ENCODE results near the gene LRRC4C. TPM values are rescaled to one million over a fixed set of nuclear protein-coding genes. Genes with fewer than 3 reads are reported as not detected.

LRRC4C gene
- total and polyA plus RNA-seq, 2 experiments from 2014 or later, result 0.35 to 1.1 TPM

DNA sequence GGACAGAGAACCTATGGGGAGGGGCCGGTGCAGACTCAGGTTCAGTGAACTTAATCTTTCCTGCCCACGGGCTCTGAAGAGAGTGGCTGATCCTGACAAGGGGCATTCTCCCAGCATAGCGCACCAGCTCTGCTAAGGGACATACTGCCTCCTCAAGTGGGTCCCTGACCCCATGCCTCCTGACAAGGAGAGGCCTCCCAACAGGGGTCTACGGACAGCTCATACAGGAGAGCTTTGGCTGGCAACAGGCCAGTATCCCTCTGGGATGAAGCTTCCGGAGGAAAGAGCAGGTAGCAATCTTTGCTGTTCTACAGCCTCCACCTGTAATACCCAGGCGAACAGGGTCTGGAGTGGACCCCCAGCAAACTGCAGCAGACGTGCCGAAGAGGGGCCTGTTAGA is 394.0 kb downstream of the LRRC4C start:
- peaks cover 6% of the 10 kb centered on the region; the same call in 2 of the 3 replicates for H3K4me1 Mint-ChIP-seq
- Histone ChIP-seq H3K4me3 (no peak overlapping the region), H3K36me3 (ENCODE audit: insufficient read depth) (no peaks in the 10 kb centered on the region), H4K20me1 (replicated peaks; ENCODE audit: insufficient read depth) (no peaks in the 10 kb centered on the region), H3K27ac (ENCODE audit: low read depth) (no peak overlapping the region), H3K4me2 (no peak overlapping the region), H3K79me2 (replicated peaks; ENCODE audit: insufficient read depth) (no peaks in the 10 kb centered on the region), H2AFZ (no peak overlapping the region), H3F3A (replicated peaks; ENCODE audit: low read depth) (no peaks in the 10 kb centered on the region), H3K9me2 (ENCODE audit: insufficient read depth) (peaks cover 6% of the 10 kb centered on the region), H3K27me3 (ENCODE audit: insufficient read depth) (no peaks in the 10 kb centered on the region), H3K4me1 (ENCODE audit: insufficient read depth) (peaks cover 4% of the 10 kb centered on the region; the same call in 1 of the 2 replicates)
- no peak for ATAC-seq
- H3K27me3 Mint-ChIP-seq (ENCODE audit: insufficient read depth, low read depth, poor library complexity), result no peaks in the 10 kb centered on the region
- no peaks in the 10 kb centered on the region; the same call in 1 of the 3 replicates for H3K36me3 Mint-ChIP-seq (ENCODE audit: low read depth)
- H3K4me3 Mint-ChIP-seq, result no peak overlapping the region
- TF ChIP-seq, protein P1, sequence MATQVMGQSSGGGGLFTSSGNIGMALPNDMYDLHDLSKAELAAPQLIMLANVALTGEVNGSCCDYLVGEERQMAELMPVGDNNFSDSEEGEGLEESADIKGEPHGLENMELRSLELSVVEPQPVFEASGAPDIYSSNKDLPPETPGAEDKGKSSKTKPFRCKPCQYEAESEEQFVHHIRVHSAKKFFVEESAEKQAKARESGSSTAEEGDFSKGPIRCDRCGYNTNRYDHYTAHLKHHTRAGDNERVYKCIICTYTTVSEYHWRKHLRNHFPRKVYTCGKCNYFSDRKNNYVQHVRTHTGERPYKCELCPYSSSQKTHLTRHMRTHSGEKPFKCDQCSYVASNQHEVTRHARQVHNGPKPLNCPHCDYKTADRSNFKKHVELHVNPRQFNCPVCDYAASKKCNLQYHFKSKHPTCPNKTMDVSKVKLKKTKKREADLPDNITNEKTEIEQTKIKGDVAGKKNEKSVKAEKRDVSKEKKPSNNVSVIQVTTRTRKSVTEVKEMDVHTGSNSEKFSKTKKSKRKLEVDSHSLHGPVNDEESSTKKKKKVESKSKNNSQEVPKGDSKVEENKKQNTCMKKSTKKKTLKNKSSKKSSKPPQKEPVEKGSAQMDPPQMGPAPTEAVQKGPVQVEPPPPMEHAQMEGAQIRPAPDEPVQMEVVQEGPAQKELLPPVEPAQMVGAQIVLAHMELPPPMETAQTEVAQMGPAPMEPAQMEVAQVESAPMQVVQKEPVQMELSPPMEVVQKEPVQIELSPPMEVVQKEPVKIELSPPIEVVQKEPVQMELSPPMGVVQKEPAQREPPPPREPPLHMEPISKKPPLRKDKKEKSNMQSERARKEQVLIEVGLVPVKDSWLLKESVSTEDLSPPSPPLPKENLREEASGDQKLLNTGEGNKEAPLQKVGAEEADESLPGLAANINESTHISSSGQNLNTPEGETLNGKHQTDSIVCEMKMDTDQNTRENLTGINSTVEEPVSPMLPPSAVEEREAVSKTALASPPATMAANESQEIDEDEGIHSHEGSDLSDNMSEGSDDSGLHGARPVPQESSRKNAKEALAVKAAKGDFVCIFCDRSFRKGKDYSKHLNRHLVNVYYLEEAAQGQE (IDR thresholded peaks at IDR 0.05; ENCODE audit: unreplicated experiment), result no peak
- TF ChIP-seq, protein P2, sequence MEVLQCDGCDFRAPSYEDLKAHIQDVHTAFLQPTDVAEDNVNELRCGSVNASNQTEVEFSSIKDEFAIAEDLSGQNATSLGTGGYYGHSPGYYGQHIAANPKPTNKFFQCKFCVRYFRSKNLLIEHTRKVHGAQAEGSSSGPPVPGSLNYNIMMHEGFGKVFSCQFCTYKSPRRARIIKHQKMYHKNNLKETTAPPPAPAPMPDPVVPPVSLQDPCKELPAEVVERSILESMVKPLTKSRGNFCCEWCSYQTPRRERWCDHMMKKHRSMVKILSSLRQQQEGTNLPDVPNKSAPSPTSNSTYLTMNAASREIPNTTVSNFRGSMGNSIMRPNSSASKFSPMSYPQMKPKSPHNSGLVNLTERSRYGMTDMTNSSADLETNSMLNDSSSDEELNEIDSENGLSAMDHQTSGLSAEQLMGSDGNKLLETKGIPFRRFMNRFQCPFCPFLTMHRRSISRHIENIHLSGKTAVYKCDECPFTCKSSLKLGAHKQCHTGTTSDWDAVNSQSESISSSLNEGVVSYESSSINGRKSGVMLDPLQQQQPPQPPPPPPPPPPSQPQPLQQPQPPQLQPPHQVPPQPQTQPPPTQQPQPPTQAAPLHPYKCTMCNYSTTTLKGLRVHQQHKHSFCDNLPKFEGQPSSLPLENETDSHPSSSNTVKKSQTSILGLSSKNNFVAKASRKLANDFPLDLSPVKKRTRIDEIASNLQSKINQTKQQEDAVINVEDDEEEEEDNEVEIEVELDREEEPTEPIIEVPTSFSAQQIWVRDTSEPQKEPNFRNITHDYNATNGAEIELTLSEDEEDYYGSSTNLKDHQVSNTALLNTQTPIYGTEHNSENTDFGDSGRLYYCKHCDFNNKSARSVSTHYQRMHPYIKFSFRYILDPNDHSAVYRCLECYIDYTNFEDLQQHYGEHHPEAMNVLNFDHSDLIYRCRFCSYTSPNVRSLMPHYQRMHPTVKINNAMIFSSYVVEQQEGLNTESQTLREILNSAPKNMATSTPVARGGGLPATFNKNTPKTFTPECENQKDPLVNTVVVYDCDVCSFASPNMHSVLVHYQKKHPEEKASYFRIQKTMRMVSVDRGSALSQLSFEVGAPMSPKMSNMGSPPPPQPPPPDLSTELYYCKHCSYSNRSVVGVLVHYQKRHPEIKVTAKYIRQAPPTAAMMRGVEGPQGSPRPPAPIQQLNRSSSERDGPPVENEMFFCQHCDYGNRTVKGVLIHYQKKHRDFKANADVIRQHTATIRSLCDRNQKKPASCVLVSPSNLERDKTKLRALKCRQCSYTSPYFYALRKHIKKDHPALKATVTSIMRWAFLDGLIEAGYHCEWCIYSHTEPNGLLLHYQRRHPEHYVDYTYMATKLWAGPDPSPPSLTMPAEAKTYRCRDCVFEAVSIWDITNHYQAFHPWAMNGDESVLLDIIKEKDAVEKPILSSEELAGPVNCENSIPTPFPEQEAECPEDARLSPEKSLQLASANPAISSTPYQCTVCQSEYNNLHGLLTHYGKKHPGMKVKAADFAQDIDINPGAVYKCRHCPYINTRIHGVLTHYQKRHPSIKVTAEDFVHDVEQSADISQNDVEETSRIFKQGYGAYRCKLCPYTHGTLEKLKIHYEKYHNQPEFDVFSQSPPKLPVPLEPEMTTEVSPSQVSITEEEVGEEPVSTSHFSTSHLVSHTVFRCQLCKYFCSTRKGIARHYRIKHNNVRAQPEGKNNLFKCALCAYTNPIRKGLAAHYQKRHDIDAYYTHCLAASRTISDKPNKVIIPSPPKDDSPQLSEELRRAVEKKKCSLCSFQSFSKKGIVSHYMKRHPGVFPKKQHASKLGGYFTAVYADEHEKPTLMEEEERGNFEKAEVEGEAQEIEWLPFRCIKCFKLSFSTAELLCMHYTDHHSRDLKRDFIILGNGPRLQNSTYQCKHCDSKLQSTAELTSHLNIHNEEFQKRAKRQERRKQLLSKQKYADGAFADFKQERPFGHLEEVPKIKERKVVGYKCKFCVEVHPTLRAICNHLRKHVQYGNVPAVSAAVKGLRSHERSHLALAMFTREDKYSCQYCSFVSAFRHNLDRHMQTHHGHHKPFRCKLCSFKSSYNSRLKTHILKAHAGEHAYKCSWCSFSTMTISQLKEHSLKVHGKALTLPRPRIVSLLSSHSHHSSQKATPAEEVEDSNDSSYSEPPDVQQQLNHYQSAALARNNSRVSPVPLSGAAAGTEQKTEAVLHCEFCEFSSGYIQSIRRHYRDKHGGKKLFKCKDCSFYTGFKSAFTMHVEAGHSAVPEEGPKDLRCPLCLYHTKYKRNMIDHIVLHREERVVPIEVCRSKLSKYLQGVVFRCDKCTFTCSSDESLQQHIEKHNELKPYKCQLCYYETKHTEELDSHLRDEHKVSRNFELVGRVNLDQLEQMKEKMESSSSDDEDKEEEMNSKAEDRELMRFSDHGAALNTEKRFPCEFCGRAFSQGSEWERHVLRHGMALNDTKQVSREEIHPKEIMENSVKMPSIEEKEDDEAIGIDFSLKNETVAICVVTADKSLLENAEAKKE (CRISPR knock-in tag; IDR thresholded peaks at IDR 0.05), result no peak
- no peak for TF ChIP-seq CREB1 (CRISPR knock-in tag; IDR thresholded peaks at IDR 0.05; ENCODE audit: low read depth)
- TF ChIP-seq, protein P3, sequence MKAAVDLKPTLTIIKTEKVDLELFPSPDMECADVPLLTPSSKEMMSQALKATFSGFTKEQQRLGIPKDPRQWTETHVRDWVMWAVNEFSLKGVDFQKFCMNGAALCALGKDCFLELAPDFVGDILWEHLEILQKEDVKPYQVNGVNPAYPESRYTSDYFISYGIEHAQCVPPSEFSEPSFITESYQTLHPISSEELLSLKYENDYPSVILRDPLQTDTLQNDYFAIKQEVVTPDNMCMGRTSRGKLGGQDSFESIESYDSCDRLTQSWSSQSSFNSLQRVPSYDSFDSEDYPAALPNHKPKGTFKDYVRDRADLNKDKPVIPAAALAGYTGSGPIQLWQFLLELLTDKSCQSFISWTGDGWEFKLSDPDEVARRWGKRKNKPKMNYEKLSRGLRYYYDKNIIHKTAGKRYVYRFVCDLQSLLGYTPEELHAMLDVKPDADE (IDR thresholded peaks at IDR 0.05), result no peak
- no peak for TF ChIP-seq EZH2 (IDR thresholded peaks at IDR 0.05; ENCODE audit: low read depth, unreplicated experiment)
- no peak for TF ChIP-seq NANOG (IDR thresholded peaks at IDR 0.05; ENCODE audit: borderline replicate concordance)
- no peak for TF ChIP-seq ZNF114 (CRISPR knock-in tag; IDR thresholded peaks at IDR 0.05)
- TF ChIP-seq STAT1 (IDR thresholded peaks at IDR 0.05; ENCODE audit: unreplicated experiment), result no peak
- TF ChIP-seq EZH2phosphoT487 (IDR thresholded peaks at IDR 0.05; ENCODE audit: unreplicated experiment), result no peak
- TF ChIP-seq JUNB (IDR thresholded peaks at IDR 0.05; ENCODE audit: unreplicated experiment), result no peak
- TF ChIP-seq POLR2AphosphoS5 (IDR thresholded peaks at IDR 0.05; ENCODE audit: low read depth), result no peak
- TF ChIP-seq, protein P4, sequence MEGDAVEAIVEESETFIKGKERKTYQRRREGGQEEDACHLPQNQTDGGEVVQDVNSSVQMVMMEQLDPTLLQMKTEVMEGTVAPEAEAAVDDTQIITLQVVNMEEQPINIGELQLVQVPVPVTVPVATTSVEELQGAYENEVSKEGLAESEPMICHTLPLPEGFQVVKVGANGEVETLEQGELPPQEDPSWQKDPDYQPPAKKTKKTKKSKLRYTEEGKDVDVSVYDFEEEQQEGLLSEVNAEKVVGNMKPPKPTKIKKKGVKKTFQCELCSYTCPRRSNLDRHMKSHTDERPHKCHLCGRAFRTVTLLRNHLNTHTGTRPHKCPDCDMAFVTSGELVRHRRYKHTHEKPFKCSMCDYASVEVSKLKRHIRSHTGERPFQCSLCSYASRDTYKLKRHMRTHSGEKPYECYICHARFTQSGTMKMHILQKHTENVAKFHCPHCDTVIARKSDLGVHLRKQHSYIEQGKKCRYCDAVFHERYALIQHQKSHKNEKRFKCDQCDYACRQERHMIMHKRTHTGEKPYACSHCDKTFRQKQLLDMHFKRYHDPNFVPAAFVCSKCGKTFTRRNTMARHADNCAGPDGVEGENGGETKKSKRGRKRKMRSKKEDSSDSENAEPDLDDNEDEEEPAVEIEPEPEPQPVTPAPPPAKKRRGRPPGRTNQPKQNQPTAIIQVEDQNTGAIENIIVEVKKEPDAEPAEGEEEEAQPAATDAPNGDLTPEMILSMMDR (conservative IDR thresholded peaks at IDR 0.05; ENCODE audit: low read depth in 2 of 2), result no peak
- no peak for TF ChIP-seq ZNF331 (CRISPR knock-in tag; IDR thresholded peaks at IDR 0.05; ENCODE audit: low read depth)
- no peak for DNase-seq (ENCODE audit: low spot score)
- H3K9me3 Mint-ChIP-seq, result peaks cover 6% of the 10 kb centered on the region; the same call in 2 of the 3 replicates
- H3K27ac Mint-ChIP-seq, result no peak overlapping the region

All from GM23338 (cell line).